ENCODE data around the gene COG5. TPM values are rescaled to one million over a fixed set of nuclear protein-coding genes. Genes with fewer than 3 reads are reported as not detected.

Gene COG5
- total RNA-seq, 1 donor from 2014 or later, result 21.4 TPM

GRCh38 chr7:107405559-107405958, 158.2 kb downstream of the COG5 start:
- Histone ChIP-seq H3K9ac (ENCODE audit: low read depth in 1 of 3, low read length in 3 of 3) (no peak overlapping the region), H3K4me3 (ENCODE audit: low read length in 3 of 3) (no peak overlapping the region), H3K27ac (ENCODE audit: low read depth, low read length) (no peak overlapping the region), H3K27me3 (ENCODE audit: control insufficient read depth in 3 of 3, insufficient read depth in 3 of 3, low read length in 3 of 3) (no peaks in the 10 kb centered on the region), H3K36me3 (ENCODE audit: control insufficient read depth in 3 of 3, insufficient read depth in 3 of 3, low read length in 3 of 3) (peaks cover 0 to under 1% (median 0%) of the 10 kb centered on the region in 3 donors), H3K9me3 (ENCODE audit: control insufficient read depth in 3 of 3, low read length in 3 of 3) (no peaks in the 10 kb centered on the region), H3K4me1 (ENCODE audit: control insufficient read depth in 3 of 3, insufficient read depth in 3 of 3, low read length in 3 of 3) (no peaks in the 10 kb centered on the region)

- Histone ChIP-seq H3K4me1 (ENCODE audit: control insufficient read depth in 3 of 3, insufficient read depth in 3 of 3, low read length in 3 of 3) (no peaks in the 10 kb centered on the region), H3K27ac (ENCODE audit: low read depth, low read length) (no peak overlapping the region), H3K9ac (ENCODE audit: low read depth in 1 of 3, low read length in 3 of 3) (no peak overlapping the region), H3K27me3 (ENCODE audit: control insufficient read depth in 3 of 3, insufficient read depth in 3 of 3, low read length in 3 of 3) (no peaks in the 10 kb centered on the region), H3K9me3 (ENCODE audit: control insufficient read depth in 3 of 3, low read length in 3 of 3) (no peaks in the 10 kb centered on the region), H3K4me3 (ENCODE audit: low read length in 3 of 3) (no peak overlapping the region), H3K36me3 (ENCODE audit: control insufficient read depth in 3 of 3, insufficient read depth in 3 of 3, low read length in 3 of 3) (no peaks in the 10 kb centered on the region)
Observed at GRCh38 chr7:107404740-107405537, 158.8 kb downstream of the COG5 start.

GRCh38 chr7:107398161-107398560, 165.6 kb downstream of the COG5 start:
- Histone ChIP-seq H3K4me3 (ENCODE audit: low read length in 3 of 3) (no peak overlapping the region), H3K27me3 (ENCODE audit: control insufficient read depth in 3 of 3, insufficient read depth in 3 of 3, low read length in 3 of 3) (no peaks in the 10 kb centered on the region), H3K27ac (ENCODE audit: low read depth, low read length) (no peak overlapping the region), H3K9ac (ENCODE audit: low read depth in 1 of 3, low read length in 3 of 3) (no peak overlapping the region), H3K36me3 (ENCODE audit: control insufficient read depth in 3 of 3, insufficient read depth in 3 of 3, low read length in 3 of 3) (no peaks in the 10 kb centered on the region), H3K4me1 (ENCODE audit: control insufficient read depth in 3 of 3, insufficient read depth in 3 of 3, low read length in 3 of 3) (no peaks in the 10 kb centered on the region), H3K9me3 (ENCODE audit: control insufficient read depth in 3 of 3, low read length in 3 of 3) (no peaks in the 10 kb centered on the region)

GRCh38 chr7:107396990-107397389, 166.7 kb downstream of the COG5 start:
- Histone ChIP-seq H3K36me3 (ENCODE audit: control insufficient read depth in 3 of 3, insufficient read depth in 3 of 3, low read length in 3 of 3) (no peaks in the 10 kb centered on the region), H3K4me1 (ENCODE audit: control insufficient read depth in 3 of 3, insufficient read depth in 3 of 3, low read length in 3 of 3) (no peaks in the 10 kb centered on the region), H3K9me3 (ENCODE audit: control insufficient read depth in 3 of 3, low read length in 3 of 3) (no peaks in the 10 kb centered on the region), H3K27me3 (ENCODE audit: control insufficient read depth in 3 of 3, insufficient read depth in 3 of 3, low read length in 3 of 3) (no peaks in the 10 kb centered on the region), H3K4me3 (ENCODE audit: low read length in 3 of 3) (no peak overlapping the region), H3K9ac (ENCODE audit: low read depth in 1 of 3, low read length in 3 of 3) (no peak overlapping the region), H3K27ac (ENCODE audit: low read depth, low read length) (no peak overlapping the region)

GRCh38 chr7:107396081-107396480, 167.6 kb downstream of the COG5 start:
- Histone ChIP-seq H3K36me3 (ENCODE audit: control insufficient read depth in 3 of 3, insufficient read depth in 3 of 3, low read length in 3 of 3) (no peaks in the 10 kb centered on the region), H3K4me1 (ENCODE audit: control insufficient read depth in 3 of 3, insufficient read depth in 3 of 3, low read length in 3 of 3) (no peaks in the 10 kb centered on the region), H3K9me3 (ENCODE audit: control insufficient read depth in 3 of 3, low read length in 3 of 3) (no peaks in the 10 kb centered on the region), H3K4me3 (ENCODE audit: low read length in 3 of 3) (no peak overlapping the region), H3K9ac (ENCODE audit: low read depth in 1 of 3, low read length in 3 of 3) (no peak overlapping the region), H3K27ac (ENCODE audit: low read depth, low read length) (no peak overlapping the region), H3K27me3 (ENCODE audit: control insufficient read depth in 3 of 3, insufficient read depth in 3 of 3, low read length in 3 of 3) (no peaks in the 10 kb centered on the region)

GRCh38 chr7:107394831-107395230, 168.9 kb downstream of the COG5 start:
- Histone ChIP-seq H3K9me3 (ENCODE audit: control insufficient read depth in 3 of 3, low read length in 3 of 3) (no peaks in the 10 kb centered on the region), H3K4me3 (ENCODE audit: low read length in 3 of 3) (no peak overlapping the region), H3K27me3 (ENCODE audit: control insufficient read depth in 3 of 3, insufficient read depth in 3 of 3, low read length in 3 of 3) (no peaks in the 10 kb centered on the region), H3K36me3 (ENCODE audit: control insufficient read depth in 3 of 3, insufficient read depth in 3 of 3, low read length in 3 of 3) (no peaks in the 10 kb centered on the region), H3K27ac (ENCODE audit: low read depth, low read length) (no peak overlapping the region), H3K9ac (ENCODE audit: low read depth in 1 of 3, low read length in 3 of 3) (no peak overlapping the region), H3K4me1 (ENCODE audit: control insufficient read depth in 3 of 3, insufficient read depth in 3 of 3, low read length in 3 of 3) (no peaks in the 10 kb centered on the region)

- no peaks in the 10 kb centered on the region for H3K4me1 ChIP-seq (ENCODE audit: control insufficient read depth in 3 of 3, insufficient read depth in 3 of 3, low read length in 3 of 3)
- no peaks in the 10 kb centered on the region for H3K36me3 ChIP-seq (ENCODE audit: control insufficient read depth in 3 of 3, insufficient read depth in 3 of 3, low read length in 3 of 3)
- H3K9ac ChIP-seq (ENCODE audit: low read depth in 1 of 3, low read length in 3 of 3), result no peak overlapping the region
- no peaks in the 10 kb centered on the region for H3K27me3 ChIP-seq (ENCODE audit: control insufficient read depth in 3 of 3, insufficient read depth in 3 of 3, low read length in 3 of 3)
- no peak overlapping the region for H3K27ac ChIP-seq (ENCODE audit: low read depth, low read length)
- no peaks in the 10 kb centered on the region for H3K9me3 ChIP-seq (ENCODE audit: control insufficient read depth in 3 of 3, low read length in 3 of 3)
- H3K4me3 ChIP-seq (ENCODE audit: low read length in 3 of 3), result no peak overlapping the region
Observed at GRCh38 chr7:107394276-107394675, 169.4 kb downstream of the COG5 start.

GRCh38 chr7:107392830-107393229, 170.9 kb downstream of the COG5 start:
- Histone ChIP-seq H3K9me3 (ENCODE audit: control insufficient read depth in 3 of 3, low read length in 3 of 3) (no peaks in the 10 kb centered on the region), H3K4me1 (ENCODE audit: control insufficient read depth in 3 of 3, insufficient read depth in 3 of 3, low read length in 3 of 3) (no peaks in the 10 kb centered on the region), H3K36me3 (ENCODE audit: control insufficient read depth in 3 of 3, insufficient read depth in 3 of 3, low read length in 3 of 3) (no peaks in the 10 kb centered on the region), H3K27me3 (ENCODE audit: control insufficient read depth in 3 of 3, insufficient read depth in 3 of 3, low read length in 3 of 3) (no peaks in the 10 kb centered on the region), H3K9ac (ENCODE audit: low read depth in 1 of 3, low read length in 3 of 3) (no peak overlapping the region), H3K4me3 (ENCODE audit: low read length in 3 of 3) (no peak overlapping the region), H3K27ac (ENCODE audit: low read depth, low read length) (no peak overlapping the region)

- no peak overlapping the region for H3K9ac ChIP-seq (ENCODE audit: low read depth in 1 of 3, low read length in 3 of 3)
- no peak overlapping the region for H3K4me3 ChIP-seq (ENCODE audit: low read length in 3 of 3)
- H3K27me3 ChIP-seq (ENCODE audit: control insufficient read depth in 3 of 3, insufficient read depth in 3 of 3, low read length in 3 of 3), result no peaks in the 10 kb centered on the region
- H3K9me3 ChIP-seq (ENCODE audit: control insufficient read depth in 3 of 3, low read length in 3 of 3), result no peaks in the 10 kb centered on the region
- H3K27ac ChIP-seq (ENCODE audit: low read depth, low read length), result no peak overlapping the region
- peaks cover 0 to 7% (median 3%) of the 10 kb centered on the region in 3 donors for H3K4me1 ChIP-seq (ENCODE audit: control insufficient read depth in 3 of 3, insufficient read depth in 3 of 3, low read length in 3 of 3)
- no peaks in the 10 kb centered on the region for H3K36me3 ChIP-seq (ENCODE audit: control insufficient read depth in 3 of 3, insufficient read depth in 3 of 3, low read length in 3 of 3)
Observed at GRCh38 chr7:107390916-107391315, 172.8 kb downstream of the COG5 start.

GRCh38 chr7:107388604-107389003, 175.1 kb downstream of the COG5 start:
- H3K9me3 ChIP-seq (ENCODE audit: control insufficient read depth in 3 of 3, low read length in 3 of 3), result no peaks in the 10 kb centered on the region
- peaks cover 0 to 7% (median 3%) of the 10 kb centered on the region in 3 donors for H3K4me1 ChIP-seq (ENCODE audit: control insufficient read depth in 3 of 3, insufficient read depth in 3 of 3, low read length in 3 of 3)
- no peak overlapping the region for H3K27ac ChIP-seq (ENCODE audit: low read depth, low read length)

More at GRCh38 chr7:107388604-107389003, 175.1 kb downstream of the COG5 start:
- no peaks in the 10 kb centered on the region for H3K27me3 ChIP-seq (ENCODE audit: control insufficient read depth in 3 of 3, insufficient read depth in 3 of 3, low read length in 3 of 3)
- H3K36me3 ChIP-seq (ENCODE audit: control insufficient read depth in 3 of 3, insufficient read depth in 3 of 3, low read length in 3 of 3), result no peaks in the 10 kb centered on the region
- H3K4me3 ChIP-seq (ENCODE audit: low read length in 3 of 3), result no peak overlapping the region
- H3K9ac ChIP-seq (ENCODE audit: low read depth in 1 of 3, low read length in 3 of 3), result no peak overlapping the region
